Right lobe of liver (tissue), 4 donors: ENCODE measurements around the gene OOSP4B.

Experiments
- CTCF ChIP-seq, 4 donors: fragments of 200-600 bp in 3 of 4; fragments of 450-650 bp in 1 of 4; IDR thresholded peaks; one replicate each; pipeline versions ENCODE4 v1.5.1 to v1.8.0; 2016 to 2022; ENCODE audit warnings: antibody characterized with exemption in 4 of 4, mild to moderate bottlenecking in 2 of 4
- POLR2A ChIP-seq: fragments of 450-650 bp; IDR thresholded peaks from one replicate; pipeline ENCODE4 v1.6.1; 2017; ENCODE audit warnings: antibody characterized with exemption, mild to moderate bottlenecking
- donor health status: DM: no; HTN: no; CAD: no.
- donor health status: DM: no; HTN: no; CAD: no.
- donor health status: DM: no; HTN: yes; CAD: no.

- TF ChIP-seq CTCF (IDR thresholded peaks at IDR 0.05) (no peak), POLR2A (no peak)
These were observed 12.1 kb downstream of the OOSP4B start for GRCh38 chr11:60029015-60029632.
